ENCODE measurements around the gene COL24A1. TPM values are rescaled to one million over a fixed set of nuclear protein-coding genes. Genes with fewer than 3 reads are reported as not detected.
A peak's percentile ranks its signal among the peaks of the same experiment; 100 is the strongest.

The COL24A1 gene
- total and polyA plus RNA-seq, 8 donors, result 0.02 to 0.34 (median 0.06) TPM; not detected in 3

GRCh38 chr1:86175756-86176155 is 19.2 kb upstream of the COL24A1 start:
- intact Hi-C loops (cut with DNase I), result no loop called here
- no peaks in the 10 kb centered on the region for H3K4me1 ChIP-seq
- no peak overlapping the region for H3K27ac ChIP-seq
- FAIRE-seq, result no peak
- DNase-seq, result no peak
- no peaks in the 10 kb centered on the region for H3K27me3 ChIP-seq
- no peaks in the 10 kb centered on the region for H3K9me3 ChIP-seq
- ATAC-seq, result no peak
- TF ChIP-seq, protein P1, sequence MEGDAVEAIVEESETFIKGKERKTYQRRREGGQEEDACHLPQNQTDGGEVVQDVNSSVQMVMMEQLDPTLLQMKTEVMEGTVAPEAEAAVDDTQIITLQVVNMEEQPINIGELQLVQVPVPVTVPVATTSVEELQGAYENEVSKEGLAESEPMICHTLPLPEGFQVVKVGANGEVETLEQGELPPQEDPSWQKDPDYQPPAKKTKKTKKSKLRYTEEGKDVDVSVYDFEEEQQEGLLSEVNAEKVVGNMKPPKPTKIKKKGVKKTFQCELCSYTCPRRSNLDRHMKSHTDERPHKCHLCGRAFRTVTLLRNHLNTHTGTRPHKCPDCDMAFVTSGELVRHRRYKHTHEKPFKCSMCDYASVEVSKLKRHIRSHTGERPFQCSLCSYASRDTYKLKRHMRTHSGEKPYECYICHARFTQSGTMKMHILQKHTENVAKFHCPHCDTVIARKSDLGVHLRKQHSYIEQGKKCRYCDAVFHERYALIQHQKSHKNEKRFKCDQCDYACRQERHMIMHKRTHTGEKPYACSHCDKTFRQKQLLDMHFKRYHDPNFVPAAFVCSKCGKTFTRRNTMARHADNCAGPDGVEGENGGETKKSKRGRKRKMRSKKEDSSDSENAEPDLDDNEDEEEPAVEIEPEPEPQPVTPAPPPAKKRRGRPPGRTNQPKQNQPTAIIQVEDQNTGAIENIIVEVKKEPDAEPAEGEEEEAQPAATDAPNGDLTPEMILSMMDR (IDR thresholded peaks at IDR 0.05), result no peak
- no peak overlapping the region for H3K4me3 ChIP-seq
- no peaks in the 10 kb centered on the region for H3K36me3 ChIP-seq
- 22 to 31% methylated on average over 5 of the region's 5 CpGs for WGBS, 2 donors

DNA sequence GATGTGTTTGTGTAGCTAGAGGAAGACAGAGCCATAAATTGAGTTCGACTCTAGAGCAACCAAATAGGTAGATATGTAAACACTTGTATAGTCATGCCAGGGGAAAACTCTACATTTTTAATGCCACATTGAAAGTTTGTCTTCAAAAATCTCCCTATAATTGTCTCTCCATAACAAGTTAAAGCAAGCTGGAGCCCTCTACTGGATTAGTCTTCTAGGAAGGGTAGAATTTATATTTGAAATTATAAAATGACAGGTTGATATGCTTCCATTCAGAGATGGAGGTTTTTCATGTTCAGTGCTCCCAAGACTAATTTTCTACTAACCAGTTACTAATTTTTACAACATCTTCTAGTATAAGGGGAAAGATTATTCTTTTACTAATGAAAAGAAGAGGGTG is 13.1 kb upstream of the COL24A1 start:
- ATAC-seq (no peak), DNase-seq (no peak), FAIRE-seq (no peak)
- Histone ChIP-seq H3K9me3 (no peaks in the 10 kb centered on the region), H3K27ac (no peak overlapping the region), H3K4me3 (no peak overlapping the region), H3K27me3 (no peaks in the 10 kb centered on the region), H3K4me1 (no peaks in the 10 kb centered on the region), H3K36me3 (no peaks in the 10 kb centered on the region)
- intact Hi-C loops (cut with DNase I), result no loop called here
- TF ChIP-seq, protein P1 (IDR thresholded peaks at IDR 0.05), result no peak
- WGBS, 2 donors, result 21 to 37% methylated on average over 1 of the region's 1 CpG

DNA sequence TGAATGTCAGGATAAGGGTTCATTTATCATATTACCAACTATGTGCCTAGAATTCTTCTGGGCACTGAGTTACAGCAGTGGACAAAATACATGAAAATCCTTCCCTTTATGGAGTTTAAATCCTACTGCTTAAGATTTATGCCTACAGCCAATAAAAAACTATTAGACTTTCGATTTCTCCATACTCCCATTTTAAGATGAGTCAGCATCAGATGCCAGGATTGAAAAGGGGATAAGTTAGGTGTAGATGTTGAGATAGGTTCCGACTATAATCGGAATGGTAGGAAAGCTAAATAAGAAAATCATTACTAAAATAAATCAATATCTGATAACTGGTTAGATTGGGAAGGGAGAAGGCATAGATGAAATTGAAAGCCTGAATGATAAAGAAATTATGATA is 3.2 kb upstream of the COL24A1 start:
- peaks cover 0 to 6% (median 0%) of the 10 kb centered on the region in 4 donors for H3K27me3 ChIP-seq
- FAIRE-seq, result no peak
- H3K4me3 ChIP-seq, result no peak overlapping the region
- H3K4me1 ChIP-seq, result no peaks in the 10 kb centered on the region
- no peak for ATAC-seq
- 55 to 64% methylated on average over 3 of the region's 3 CpGs for whole genome bisulfite sequencing, 2 donors
- no peak overlapping the region for H3K27ac ChIP-seq
- TF ChIP-seq, protein P1 (IDR thresholded peaks at IDR 0.05), result no peak
- no peak for DNase-seq
- intact Hi-C loops (cut with DNase I), result no loop called here
- no peaks in the 10 kb centered on the region for H3K9me3 ChIP-seq
- H3K36me3 ChIP-seq, result no peaks in the 10 kb centered on the region

DNA sequence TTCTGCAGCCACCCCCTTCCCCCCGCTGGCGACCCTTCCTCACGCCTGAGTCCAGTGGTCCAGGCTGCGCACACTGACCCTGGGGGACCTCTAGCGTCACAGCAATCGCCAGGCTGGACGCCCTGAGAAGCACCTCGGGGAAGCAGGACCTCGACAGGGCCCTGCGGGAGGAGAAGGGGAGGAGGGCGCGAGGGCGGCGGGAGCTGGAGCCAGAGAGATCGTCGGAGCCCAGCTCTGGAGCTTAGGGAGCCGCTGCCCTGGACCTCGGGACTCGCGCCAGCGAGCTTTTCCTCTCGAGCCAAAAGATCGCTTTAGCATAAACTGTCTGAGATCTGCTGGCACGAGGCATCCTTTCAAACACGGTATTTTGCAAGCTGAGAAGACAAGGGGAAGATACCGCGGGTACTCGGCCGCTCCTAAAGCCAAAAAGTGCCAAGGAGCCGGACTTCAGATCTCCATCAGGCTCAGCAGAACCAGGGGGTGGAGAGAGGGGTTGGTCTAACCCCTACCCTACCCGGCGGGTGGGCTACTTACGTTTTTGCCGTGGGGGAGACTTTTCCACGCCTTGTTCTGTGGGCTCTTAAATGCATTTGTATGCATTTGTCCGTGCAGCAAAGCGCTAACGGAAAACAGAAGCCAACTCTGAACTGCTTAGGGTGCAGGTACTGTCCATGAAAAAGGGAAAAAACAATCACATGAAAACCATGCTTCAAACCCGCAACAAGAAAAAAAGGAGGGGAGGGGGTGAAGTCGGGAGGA is 586 bp downstream of the COL24A1 start:
- WGBS, 2 donors, result 1 to 2% methylated on average over 34 to 40 of the region's 40 CpGs
- peak overlapping the region in 3 of 4 donors; percentile 3 to 41 (median 7) for H3K4me3 ChIP-seq
- ATAC-seq (peak; percentile 31 to 69 (median 62)), DNase-seq (peak in 5 of 6 donors; percentile 7 to 67 (median 20)), FAIRE-seq (no peak)
- intact Hi-C loops (cut with DNase I), result no loop called here
- H3K9me3 ChIP-seq, result no peaks in the 10 kb centered on the region
- H3K27ac ChIP-seq, result no peak overlapping the region
- H3K36me3 ChIP-seq, result no peaks in the 10 kb centered on the region
- no peaks in the 10 kb centered on the region for H3K4me1 ChIP-seq
- H3K27me3 ChIP-seq, result peaks cover 0 to 21% (median 0%) of the 10 kb centered on the region in 4 donors
- TF ChIP-seq, protein P1 (IDR thresholded peaks at IDR 0.05), result no peak

Measured in pancreas (tissue), 10 donors.